SK-N-SH (cell line): ENCODE data around the gene CACNA2D4. TPM values are rescaled to one million over a fixed set of nuclear protein-coding genes. Genes with fewer than 3 reads are reported as not detected.

Experiments used
- CTCF ChIA-PET: fragments of 300-600, 350-600 bp; formaldehyde crosslinking; extraction: SDS; loops from one replicate; lab custom pipeline; 2021; lab: Yijun Ruan, JAX
- POLR2A ChIA-PET: fragments of 350-600 bp; sonication (Branson Sonifier 250); formaldehyde crosslinking; extraction: SDS; loops from one replicate; lab custom pipeline; 2020; ENCODE audit warnings: antibody characterized with exemption, inconsistent platforms; lab: Yijun Ruan, JAX
- DNase-seq: peaks from one replicate; pipeline ENCODE4 v3.0.0; 2012
- H2AFZ ChIP-seq: fragments of 200-600 bp; sonication (generic); 2 replicates; pipeline ENCODE4 v1.8.1; 2016; ENCODE audit warnings: antibody characterized with exemption, mild to moderate bottlenecking, low read depth
- H3F3A ChIP-seq: fragments of 200-600 bp; sonication (generic); replicated peaks from 2 replicates; pipeline ENCODE3; 2016; ENCODE audit warnings: antibody characterized with exemption, mild to moderate bottlenecking; ENCODE audit not compliant: insufficient read depth
- H3K27ac ChIP-seq, 2 experiments: fragments of 200-500 bp in 1 of 2; fragments of 200-600 bp in 1 of 2; sonication (Bioruptor generic) in 1 of 2; sonication (generic), shearing (Covaris generic) in 1 of 2; 2 replicates each; pipeline versions ENCODE4 v1.5.1 to v1.6.1; 2014 to 2016; ENCODE audit warnings: low read depth in 2 of 2, inconsistent platforms in 1 of 2, low read length in 1 of 2, mild to moderate bottlenecking in 1 of 2, mixed read lengths in 1 of 2
- H3K27me3 ChIP-seq: fragments of 200-600 bp; sonication (generic), shearing (Covaris generic); 2 replicates; pipeline ENCODE4 v1.6.1; 2016; ENCODE audit warnings: mixed run types; ENCODE audit not compliant: insufficient read depth
- H3K36me3 ChIP-seq, 2 experiments: fragments of 200-500 bp in 1 of 2; fragments of 200-600 bp in 1 of 2; sonication (Bioruptor generic) in 1 of 2; sonication (generic) in 1 of 2; replicated peaks in 1 of 2; 2 replicates each; pipeline versions ENCODE3 to v1.5.1; 2014 to 2016; ENCODE audit warnings: low read length in 1 of 2, mild to moderate bottlenecking in 1 of 2; ENCODE audit not compliant: insufficient read depth in 2 of 2, control insufficient read depth in 1 of 2
- H3K4me1 ChIP-seq, 2 experiments: fragments of 200-500 bp in 1 of 2; fragments of 200-600 bp in 1 of 2; sonication (Bioruptor generic) in 1 of 2; sonication (generic), shearing (Covaris generic) in 1 of 2; 2 replicates each; pipeline versions ENCODE4 v1.5.1 to v1.6.1; 2014 to 2016; ENCODE audit warnings: low read depth in 1 of 2, low read length in 1 of 2, mixed run types in 1 of 2; ENCODE audit not compliant: insufficient read depth in 2 of 2, control insufficient read depth in 1 of 2
- H3K4me2 ChIP-seq: fragments of 200-600 bp; sonication (generic), shearing (Covaris generic); 2 replicates; pipeline ENCODE4 v1.6.1; 2017; ENCODE audit warnings: mixed run types
- H3K4me3 ChIP-seq, 2 experiments: fragments of 200-500 bp in 1 of 2; fragments of 200-600 bp in 1 of 2; sonication (Bioruptor generic) in 1 of 2; sonication (generic), shearing (Covaris generic) in 1 of 2; 2 replicates each; pipeline versions ENCODE4 v1.5.1 to v1.8.1; 2014 to 2016; ENCODE audit warnings: low read depth in 2 of 2, inconsistent platforms in 1 of 2, low read length in 1 of 2, mild to moderate bottlenecking in 1 of 2, mixed read lengths in 1 of 2, moderate library complexity in 1 of 2
- H3K79me2 ChIP-seq: fragments of 200-600 bp; sonication (generic); 2 replicates; pipeline ENCODE4 v1.8.1; 2017; ENCODE audit warnings: mild to moderate bottlenecking; ENCODE audit not compliant: insufficient read depth
- H3K9ac ChIP-seq: fragments of 200-600 bp; sonication (generic); 2 replicates; pipeline ENCODE4 v1.6.1; 2017; ENCODE audit warnings: mixed run types
- H3K9me2 ChIP-seq: fragments of 200-600 bp; sonication (generic); 2 replicates; pipeline ENCODE4 v1.6.1; 2017; ENCODE audit warnings: mixed run types
- H3K9me3 ChIP-seq: fragments of 200-600 bp; sonication (generic); 2 replicates; pipeline ENCODE4 v1.6.1; 2017; ENCODE audit warnings: mixed run types, mild to moderate bottlenecking, moderate library complexity
- H4K20me1 ChIP-seq: fragments of 200-600 bp; sonication (generic); 2 replicates; pipeline ENCODE4 v1.6.1; 2017; ENCODE audit warnings: mild to moderate bottlenecking, mixed run types; ENCODE audit not compliant: insufficient read depth
- CHD2 ChIP-seq: fragments of 150-350 bp; IDR thresholded peaks from 2 replicates; pipeline ENCODE4 v1.6.1; 2018; ENCODE audit warnings: low read length; ENCODE audit not compliant: partially characterized antibody
- CTCF ChIP-seq: fragments of 200-600 bp; sonication (generic); IDR thresholded peaks from 2 replicates; pipeline ENCODE4 v1.6.1; 2017; ENCODE audit warnings: antibody characterized with exemption, mild to moderate bottlenecking, moderate library complexity
- FOXM1 ChIP-seq: IDR thresholded peaks from 2 replicates; pipeline ENCODE4 v1.4.0; 2012; ENCODE audit warnings: low read depth, mild to moderate bottlenecking
- IRF3 ChIP-seq: fragments of 150-350 bp; IDR thresholded peaks from 2 replicates; pipeline ENCODE4 v1.6.1; 2016; ENCODE audit warnings: mild to moderate bottlenecking, low read depth, low read length
- MAX ChIP-seq: IDR thresholded peaks from 2 replicates; pipeline ENCODE4 v1.4.0; 2012; ENCODE audit warnings: low read depth
- MEF2A ChIP-seq: IDR thresholded peaks from 2 replicates; pipeline ENCODE4 v1.4.0; 2012; ENCODE audit warnings: low read depth, borderline replicate concordance
- NRF1 ChIP-seq: IDR thresholded peaks from 2 replicates; pipeline ENCODE4 v1.6.1; 2012; ENCODE audit warnings: low read depth, mild to moderate bottlenecking, low read length
- TAF1 ChIP-seq: IDR thresholded peaks from 2 replicates; pipeline ENCODE4 v1.6.1; 2012; ENCODE audit warnings: low read depth, mild to moderate bottlenecking, low read length, moderate library complexity, borderline replicate concordance
- ZBTB33 ChIP-seq: IDR thresholded peaks from 2 replicates; pipeline ENCODE4 v1.4.0; 2012; ENCODE audit warnings: low read depth, borderline replicate concordance
- WGBS: methylation state at CpG from one replicate; pipeline ENCODE4 v1.1.6; 2017; ENCODE audit warnings: low lambda C conversion rate; 5-methylcytosine and 5-hydroxymethylcytosine counted together
- polyA plus RNA-seq, 3 experiments: library from polyadenylated mRNA; depleted of rRNA; stranded (reverse); fragments of >200 nt; gene quantifications; 2 replicates each; pipeline ENCODE4 v1.2.3, GENCODE V29; 2012

The CACNA2D4 gene
- polyA plus RNA-seq, 1 of the 3 experiments (the other 2 are of a cell fraction): 0.02 TPM

- H4K20me1 ChIP-seq: no peaks in the 10 kb centered on the region
- TF ChIP-seq IRF3 (no peak), TAF1 (no peak), ZBTB33 (no peak), MAX (no peak), CHD2 (no peak), CTCF (no peak), FOXM1 (no peak), NRF1 (no peak), MEF2A (no peak)
- peaks cover 0 to 63% of the 10 kb centered on the region in 2 experiments; a peak in 2 of 4 replicates for H3K4me1 ChIP-seq
- no peaks in the 10 kb centered on the region for H3K79me2 ChIP-seq
- no peaks in the 10 kb centered on the region for H3K36me3 ChIP-seq
- H3K4me2 ChIP-seq: no peak overlapping the region
- DNase-seq: no peak
- H3K9me2 ChIP-seq: no peaks in the 10 kb centered on the region
- POLR2A ChIA-PET: no interaction called here
- no peak overlapping the region for H3K4me3 ChIP-seq
- no peaks in the 10 kb centered on the region for H3F3A ChIP-seq
- H3K27ac ChIP-seq: no peak overlapping the region; a peak in 1 of 4 replicates
- 77% methylated on average over 15 of the region's 16 CpGs for WGBS
- CTCF ChIA-PET: interaction anchor here (0.7 to 3.1 kb wide), 3 partner anchors 8 to 176 kb away, joined by 4 to 13 read pairs (median 4); partner anchors contain the start of gene LRTM2
- no peak overlapping the region for H3K9ac ChIP-seq
- H2AFZ ChIP-seq: no peak overlapping the region
- no peaks in the 10 kb centered on the region for H3K9me3 ChIP-seq
- H3K27me3 ChIP-seq: no peaks in the 10 kb centered on the region
Observed at GRCh38 chr12:1828856-1829255, 89.6 kb downstream of the CACNA2D4 start.
